Ishikawa (cell line): ENCODE measurements around the gene PCK1.

Source experiments
- EGR1 ChIP-seq: IDR thresholded peaks from 2 replicates; pipeline ENCODE4 v1.6.1; 2012
- RAD21 ChIP-seq: IDR thresholded peaks from 2 replicates; pipeline ENCODE4 v1.6.1; 2012; ENCODE audit warnings: low read depth
- TAF1 ChIP-seq: IDR thresholded peaks from 2 replicates; pipeline ENCODE4 v1.6.1; 2012; ENCODE audit warnings: low read depth, mild to moderate bottlenecking
- TCF12 ChIP-seq: IDR thresholded peaks from 2 replicates; pipeline ENCODE4 v1.6.1; 2012; ENCODE audit warnings: low read depth
- YY1 ChIP-seq: IDR thresholded peaks from 2 replicates; pipeline ENCODE4 v1.6.1; 2012; ENCODE audit warnings: low read depth
- TF ChIP-seq, protein P1 (sequence below): IDR thresholded peaks from 2 replicates; pipeline ENCODE4 v1.6.1; 2012
- TF ChIP-seq, protein P2 (sequence below): IDR thresholded peaks from 2 replicates; pipeline ENCODE4 v1.6.1; 2012
- TF ChIP-seq, protein P3 (sequence below): IDR thresholded peaks from 2 replicates; pipeline ENCODE4 v1.6.1; 2012; ENCODE audit warnings: low read depth, mild to moderate bottlenecking

DNA sequence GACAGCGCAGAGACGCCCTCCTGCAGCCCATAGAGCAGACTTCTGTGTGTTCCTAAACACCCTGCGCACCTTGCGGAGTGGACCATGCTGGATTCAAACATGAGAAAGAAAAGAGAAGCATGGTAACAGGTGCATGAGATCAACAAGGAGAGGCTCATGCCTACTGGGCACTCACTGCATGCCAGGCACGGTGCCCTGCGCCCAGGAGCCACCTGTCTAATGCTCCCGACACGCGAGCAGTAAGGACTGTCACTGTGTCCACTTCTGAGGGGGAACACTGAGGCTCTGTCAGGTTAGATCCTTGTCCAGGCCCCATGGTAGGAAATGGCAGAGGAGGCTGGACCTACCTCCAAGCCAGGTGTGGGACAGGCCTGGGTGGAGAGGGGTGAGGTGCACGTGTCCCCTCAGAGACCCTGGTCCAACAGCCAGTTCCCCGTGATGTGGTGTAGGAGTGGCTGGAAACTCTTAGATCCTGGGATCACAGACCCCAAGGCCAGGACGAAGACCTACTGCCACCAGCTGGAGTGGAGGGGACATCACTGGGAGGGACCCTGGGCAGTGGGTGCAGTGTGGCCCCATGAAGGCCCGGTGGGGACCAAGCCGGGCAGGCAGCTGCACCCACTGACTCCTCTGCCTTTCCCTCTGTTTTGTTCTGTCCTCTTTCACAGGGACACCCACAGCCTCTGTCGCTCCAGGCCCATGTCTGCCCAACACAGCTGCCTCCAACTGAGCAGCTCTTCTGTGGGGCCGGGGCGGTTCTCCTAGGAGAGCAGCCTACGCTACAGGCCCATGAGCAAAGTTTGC lies 29.8 kb downstream of the PCK1 start:
- TF ChIP-seq TCF12 (no peak), RAD21 (no peak), EGR1 (no peak), TAF1 (no peak), YY1 (no peak)
- TF ChIP-seq, protein P1, sequence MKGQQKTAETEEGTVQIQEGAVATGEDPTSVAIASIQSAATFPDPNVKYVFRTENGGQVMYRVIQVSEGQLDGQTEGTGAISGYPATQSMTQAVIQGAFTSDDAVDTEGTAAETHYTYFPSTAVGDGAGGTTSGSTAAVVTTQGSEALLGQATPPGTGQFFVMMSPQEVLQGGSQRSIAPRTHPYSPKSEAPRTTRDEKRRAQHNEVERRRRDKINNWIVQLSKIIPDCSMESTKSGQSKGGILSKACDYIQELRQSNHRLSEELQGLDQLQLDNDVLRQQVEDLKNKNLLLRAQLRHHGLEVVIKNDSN = no peak
- TF ChIP-seq, protein P2, sequence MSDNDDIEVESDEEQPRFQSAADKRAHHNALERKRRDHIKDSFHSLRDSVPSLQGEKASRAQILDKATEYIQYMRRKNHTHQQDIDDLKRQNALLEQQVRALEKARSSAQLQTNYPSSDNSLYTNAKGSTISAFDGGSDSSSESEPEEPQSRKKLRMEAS = no peak
- TF ChIP-seq, protein P3, sequence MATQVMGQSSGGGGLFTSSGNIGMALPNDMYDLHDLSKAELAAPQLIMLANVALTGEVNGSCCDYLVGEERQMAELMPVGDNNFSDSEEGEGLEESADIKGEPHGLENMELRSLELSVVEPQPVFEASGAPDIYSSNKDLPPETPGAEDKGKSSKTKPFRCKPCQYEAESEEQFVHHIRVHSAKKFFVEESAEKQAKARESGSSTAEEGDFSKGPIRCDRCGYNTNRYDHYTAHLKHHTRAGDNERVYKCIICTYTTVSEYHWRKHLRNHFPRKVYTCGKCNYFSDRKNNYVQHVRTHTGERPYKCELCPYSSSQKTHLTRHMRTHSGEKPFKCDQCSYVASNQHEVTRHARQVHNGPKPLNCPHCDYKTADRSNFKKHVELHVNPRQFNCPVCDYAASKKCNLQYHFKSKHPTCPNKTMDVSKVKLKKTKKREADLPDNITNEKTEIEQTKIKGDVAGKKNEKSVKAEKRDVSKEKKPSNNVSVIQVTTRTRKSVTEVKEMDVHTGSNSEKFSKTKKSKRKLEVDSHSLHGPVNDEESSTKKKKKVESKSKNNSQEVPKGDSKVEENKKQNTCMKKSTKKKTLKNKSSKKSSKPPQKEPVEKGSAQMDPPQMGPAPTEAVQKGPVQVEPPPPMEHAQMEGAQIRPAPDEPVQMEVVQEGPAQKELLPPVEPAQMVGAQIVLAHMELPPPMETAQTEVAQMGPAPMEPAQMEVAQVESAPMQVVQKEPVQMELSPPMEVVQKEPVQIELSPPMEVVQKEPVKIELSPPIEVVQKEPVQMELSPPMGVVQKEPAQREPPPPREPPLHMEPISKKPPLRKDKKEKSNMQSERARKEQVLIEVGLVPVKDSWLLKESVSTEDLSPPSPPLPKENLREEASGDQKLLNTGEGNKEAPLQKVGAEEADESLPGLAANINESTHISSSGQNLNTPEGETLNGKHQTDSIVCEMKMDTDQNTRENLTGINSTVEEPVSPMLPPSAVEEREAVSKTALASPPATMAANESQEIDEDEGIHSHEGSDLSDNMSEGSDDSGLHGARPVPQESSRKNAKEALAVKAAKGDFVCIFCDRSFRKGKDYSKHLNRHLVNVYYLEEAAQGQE = no peak
